DMS153 treated with DMSO at 0.1 percent for 48 hours (cell line): Measurements from ENCODE around the gene MROH2A.

ENCODE experiments used
- DNase-seq: peaks from one replicate; lab custom pipeline; 2025; ENCODE audit not compliant: unreplicated experiment; lab: John Stamatoyannopoulos, UW

The MROH2A gene

DNA sequence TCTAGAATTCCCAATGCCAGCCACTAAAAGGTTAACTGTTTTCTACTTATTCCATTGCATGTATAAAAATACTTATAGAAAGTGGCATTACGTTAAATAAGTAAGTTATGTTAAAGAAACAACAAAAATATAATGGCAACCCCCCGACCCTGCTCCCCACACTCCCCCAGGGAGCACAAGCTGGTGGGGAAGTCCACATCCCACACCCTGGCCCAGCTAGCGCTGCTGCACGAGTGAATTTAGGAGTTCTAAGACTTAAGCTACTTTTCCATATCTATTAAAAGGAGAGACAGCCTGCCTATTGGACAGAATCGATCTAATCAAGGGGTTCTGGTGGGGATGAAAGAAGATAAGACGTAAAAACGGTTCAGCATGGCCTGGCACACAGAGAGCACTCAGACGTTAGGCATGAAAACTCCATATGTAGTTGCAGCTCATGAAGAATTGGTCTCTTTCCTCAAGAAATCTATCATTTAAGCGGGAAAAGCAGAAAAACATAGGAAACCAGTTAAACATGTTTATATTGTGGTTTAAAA lies 59.6 kb downstream of the MROH2A start:
- no peak for DNase-seq

DNA sequence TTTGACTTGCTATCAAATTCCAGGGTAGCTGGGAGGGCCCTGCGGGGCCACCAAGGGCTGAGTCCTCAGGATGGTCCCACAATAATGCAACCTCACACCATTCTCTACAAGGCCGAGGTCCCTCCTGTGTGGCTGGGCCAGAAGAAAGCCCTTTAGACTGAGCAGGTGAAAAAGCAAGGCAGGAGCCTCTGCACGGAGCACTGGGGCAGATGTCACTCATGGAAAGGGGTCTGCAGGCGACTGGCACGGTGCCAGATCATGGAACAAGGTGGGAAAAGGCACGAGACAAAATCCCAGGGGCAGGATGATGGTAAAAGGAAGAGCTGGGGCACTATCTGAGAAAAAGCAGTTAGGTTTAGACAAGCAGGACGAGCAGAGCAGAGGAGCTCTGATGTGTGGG lies 60.1 kb downstream of the MROH2A start:
- DNase-seq: no peak

DNA sequence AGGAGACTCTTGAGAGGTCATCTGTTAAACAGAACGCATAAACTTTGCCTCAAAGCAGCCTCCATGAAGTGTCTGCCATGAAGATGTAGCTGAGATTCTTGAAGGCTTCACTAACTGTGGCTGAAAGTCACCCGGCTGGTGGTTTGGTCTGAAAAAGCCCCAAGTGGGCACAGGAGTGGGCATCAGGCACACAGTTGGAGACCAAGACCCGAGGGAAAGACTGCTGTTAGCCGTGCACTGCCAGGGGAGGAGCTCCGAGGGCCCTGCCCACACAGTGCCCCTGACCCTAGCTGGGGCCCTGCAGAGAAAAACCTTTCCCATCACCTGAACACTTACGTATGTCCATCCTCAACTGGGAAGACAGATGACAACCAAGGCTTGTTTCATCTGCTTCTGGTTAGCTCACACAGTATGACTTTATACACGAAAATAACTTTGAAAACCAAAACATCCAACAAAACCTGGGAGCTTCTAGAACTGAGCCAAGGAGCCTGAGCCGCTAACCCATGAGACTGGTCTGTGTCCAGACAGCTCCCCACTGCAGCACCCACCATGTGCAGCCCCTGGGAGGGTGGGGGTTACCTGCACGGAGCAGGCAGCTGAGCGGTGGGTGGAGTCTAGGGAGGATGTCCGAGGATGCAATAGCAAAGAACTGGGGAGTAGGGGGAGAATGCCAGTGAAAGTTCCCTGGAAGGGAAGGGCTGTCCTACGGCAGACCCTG lies 60.8 kb downstream of the MROH2A start:
- DNase-seq: no peak

DNA sequence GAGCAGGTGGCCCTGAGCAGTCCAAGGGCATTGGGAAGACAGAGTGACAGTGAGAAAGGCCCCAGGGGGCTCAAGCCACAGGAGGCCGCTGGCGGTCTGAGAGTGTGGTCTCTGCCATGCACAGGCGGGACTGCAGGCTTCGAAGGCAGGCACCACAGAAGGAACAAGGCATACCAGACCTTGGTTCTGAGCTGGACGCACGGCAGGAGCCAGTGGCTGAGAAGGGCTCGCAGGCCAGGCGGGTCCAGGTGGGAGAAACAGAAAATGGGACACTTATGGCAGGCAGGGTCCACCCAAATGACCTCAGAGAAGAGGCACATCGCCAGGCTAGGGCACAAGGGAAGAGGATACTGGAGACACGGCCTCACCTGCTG lies 61.3 kb downstream of the MROH2A start:
- DNase-seq: no peak

DNA sequence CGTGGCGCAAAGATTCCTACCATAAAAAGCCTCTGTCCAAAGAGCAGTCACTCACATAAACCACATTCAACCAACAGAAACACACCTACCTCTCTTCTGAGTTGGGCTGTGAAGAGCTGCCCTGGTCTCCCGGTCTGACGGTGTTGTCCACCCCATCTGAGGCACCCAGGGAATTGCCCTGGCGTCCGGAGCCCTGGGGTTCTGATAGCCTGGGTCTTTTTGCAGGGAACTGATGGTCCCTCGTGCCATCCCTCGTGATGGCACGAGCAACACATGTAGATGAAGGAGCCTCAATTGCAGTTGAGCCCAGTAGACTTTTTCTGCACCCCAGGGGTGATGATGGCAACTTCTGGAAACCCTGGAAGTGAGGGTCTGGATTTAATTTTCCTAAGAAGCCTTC lies 62.4 kb downstream of the MROH2A start:
- DNase-seq: no peak

DNA sequence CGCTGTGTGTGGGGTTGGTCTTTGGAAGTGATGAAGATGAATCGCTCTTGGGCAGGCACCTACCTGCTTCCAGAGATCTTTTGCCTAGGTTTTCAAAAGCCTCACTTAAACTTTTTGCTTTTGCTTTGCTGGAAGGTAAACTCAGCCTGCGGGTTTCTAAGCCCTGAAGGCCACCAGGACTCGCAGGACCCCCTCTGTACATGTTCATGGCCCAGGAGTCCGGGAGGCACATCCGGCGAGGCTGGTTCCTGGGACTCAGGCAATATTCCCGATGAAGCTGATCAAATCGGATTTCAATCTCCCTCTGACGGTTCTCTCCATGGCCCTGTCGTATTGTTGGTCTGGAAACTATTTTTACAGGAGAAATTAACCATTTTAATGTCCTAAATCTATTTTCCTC lies 63.1 kb downstream of the MROH2A start:
- DNase-seq: no peak

DNA sequence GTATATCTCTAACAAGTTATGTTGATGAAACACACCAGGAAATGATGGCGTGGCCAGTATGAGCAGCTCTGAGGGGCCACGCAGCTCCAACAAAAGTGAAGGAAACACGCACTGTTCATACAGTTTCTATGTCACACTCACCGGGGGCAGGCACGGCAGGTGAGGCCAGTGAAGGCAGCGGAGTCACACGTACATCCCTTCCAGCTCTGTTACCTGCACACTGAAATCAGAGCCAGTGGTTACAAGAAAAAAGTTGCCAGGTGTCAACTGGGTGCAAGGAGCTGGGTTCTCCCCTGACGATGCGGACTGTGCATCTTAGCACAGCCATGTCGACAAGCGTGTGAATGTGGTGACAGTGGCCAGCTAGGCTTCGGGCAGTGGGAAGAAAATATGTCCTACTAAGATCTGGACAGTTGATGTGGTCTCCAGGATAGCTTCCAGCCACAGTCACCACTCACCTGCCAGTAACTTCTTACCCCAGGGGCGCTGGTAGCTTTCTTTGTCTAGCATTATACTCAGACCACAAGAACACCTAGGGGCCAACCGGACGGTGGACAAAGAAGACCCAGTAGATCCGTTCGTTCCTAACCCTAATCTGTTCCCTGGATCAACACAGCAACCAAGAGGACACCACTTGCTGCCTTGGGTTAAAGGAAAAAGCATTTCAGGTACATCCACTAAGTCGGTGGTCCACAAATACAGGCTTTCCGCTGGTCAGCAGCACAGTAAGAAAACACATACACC lies 66.1 kb downstream of the MROH2A start:
- DNase-seq: no peak

DNA sequence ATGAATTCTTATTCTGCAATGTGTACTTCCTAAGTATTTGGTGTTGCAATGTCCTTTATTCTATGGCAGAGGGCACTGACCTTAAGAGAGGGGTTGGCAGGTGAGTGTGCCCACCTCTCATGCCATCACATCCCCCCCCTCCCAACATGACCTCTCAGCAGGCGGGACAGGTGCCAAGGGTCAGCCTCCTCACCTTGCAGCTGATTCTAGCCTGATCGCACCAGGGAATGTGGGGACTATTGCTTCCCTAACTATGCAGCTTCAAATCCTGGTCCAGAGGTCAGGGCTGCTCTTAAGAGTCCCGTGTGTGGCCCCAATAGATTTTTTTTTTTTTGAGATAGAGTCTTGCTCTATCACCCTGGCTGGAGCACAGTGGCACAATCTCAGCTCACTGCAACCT lies 66.7 kb downstream of the MROH2A start:
- no peak for DNase-seq

DNA sequence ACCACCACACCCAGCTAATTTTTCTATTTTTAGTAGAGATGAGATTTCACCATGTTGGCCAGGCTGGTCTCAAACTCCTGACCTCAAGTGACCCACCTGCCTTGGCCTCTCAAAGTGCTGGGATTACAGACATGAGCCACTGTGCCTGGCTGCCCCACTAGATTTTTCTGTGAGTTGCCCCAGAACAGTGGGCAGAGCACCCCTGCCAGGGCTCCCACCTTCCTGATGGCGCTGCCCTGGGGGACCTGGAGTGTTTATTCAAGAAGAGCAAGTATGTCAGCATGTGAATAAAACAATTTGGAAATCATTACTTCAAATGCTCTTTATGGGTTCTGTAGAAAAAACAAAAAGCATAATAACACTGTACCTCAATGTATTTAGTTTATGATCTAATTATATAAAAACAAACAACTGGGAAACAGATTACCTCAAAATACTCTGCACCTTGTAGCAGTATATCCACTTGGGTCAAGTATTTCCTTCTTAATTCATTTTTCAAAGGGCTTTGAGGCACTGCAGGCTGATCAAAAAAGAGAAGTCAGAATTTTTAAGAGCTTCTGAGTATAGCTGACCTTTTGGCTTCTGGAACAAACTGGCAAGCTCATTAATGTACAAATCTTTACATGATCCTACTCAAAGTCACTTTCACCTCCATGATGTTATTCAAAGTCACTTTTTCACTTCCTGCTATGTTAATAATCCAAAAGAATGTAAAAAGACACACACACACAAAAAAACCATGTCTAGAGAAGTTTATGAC lies 67.4 kb downstream of the MROH2A start:
- DNase-seq: no peak

DNA sequence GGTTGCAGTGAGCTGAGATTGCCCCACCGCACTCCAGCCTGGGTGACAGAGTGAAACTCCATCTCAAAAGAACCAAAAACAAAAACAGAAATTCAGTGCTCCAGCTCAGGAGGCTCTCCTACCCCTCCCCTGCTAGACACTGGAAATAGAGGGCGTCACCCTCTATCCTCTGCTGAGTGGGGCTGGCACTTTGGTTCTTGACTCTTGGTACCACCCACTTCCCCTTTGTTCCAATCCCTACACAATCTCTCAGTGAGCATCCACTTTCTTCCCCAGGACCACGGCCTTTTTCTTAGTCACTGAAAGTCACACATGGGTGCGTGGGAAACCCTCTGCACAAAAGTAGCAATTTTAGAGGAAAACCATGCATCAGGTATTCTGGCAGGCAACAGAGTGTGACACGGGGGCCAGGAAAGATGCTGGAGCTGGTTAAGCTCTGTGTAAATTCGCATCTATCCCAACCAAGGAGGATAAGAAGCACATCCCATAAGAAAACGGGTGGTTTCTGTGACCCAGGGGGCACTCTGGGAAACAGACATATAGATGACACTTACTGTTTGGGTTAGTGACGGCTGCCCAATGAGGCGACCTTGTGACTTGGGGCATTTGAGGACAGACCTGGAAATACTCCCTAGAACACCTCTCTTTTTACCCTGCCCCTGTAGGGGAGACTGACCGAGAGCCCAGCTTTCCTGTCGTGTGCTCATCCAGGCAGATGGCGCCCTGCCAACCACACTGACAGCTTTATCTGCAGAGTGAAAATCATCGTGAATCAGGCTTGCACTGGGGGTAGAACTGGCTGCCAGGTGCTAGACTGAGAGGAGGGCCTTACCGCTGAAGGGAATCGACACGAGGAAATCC lies 68.5 kb downstream of the MROH2A start:
- DNase-seq: no peak

DNA sequence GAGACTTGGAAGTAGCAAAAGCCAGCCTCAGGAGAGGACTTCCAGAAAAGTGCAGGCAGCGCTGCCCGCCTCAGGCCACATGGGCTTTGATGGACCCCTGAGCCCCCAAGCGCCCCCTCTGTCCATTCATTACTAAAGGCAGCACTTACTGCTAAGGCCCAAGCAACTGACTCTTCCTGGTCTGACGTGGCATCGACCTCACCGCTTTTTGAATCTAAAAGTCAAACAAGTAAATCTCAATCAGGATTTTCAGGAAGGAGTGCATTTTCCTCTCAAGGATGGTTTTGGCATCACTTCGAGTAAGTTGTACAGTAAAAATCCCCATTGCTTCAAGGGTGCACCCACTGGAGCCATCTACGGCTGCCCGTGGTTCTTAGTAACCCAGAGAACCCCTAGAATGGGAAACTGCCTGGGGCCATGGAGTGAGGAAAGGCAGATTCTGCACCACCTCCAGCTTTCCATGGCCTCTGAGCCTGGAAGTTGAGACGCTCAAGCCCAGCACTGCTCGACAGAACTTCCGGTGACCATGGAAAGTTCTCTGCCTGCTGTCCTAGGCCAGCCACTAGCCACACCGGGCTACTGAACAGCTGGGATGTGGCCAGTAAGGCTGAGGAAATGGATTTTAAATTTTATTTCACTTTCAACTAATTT lies 69.2 kb downstream of the MROH2A start:
- DNase-seq: no peak

DNA sequence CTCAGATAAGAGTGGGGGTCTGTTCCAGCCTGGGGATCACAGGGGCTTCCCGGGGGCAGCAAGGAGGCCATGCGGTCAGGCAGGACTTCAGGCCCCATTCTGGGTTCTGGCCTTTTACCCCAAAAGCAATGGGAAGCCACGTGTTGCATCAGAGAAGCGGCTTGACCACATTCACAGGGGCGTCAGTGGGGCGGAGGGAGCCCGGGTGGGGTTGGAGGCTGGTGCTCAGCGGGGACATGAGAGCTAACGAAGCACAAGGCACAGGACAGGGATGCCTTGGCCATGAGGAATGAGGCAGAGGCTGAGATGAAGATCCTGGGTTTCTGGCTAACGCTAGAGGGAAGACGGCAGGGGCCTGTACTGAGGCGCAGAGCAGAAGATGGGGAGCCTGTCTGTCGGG lies 70.1 kb downstream of the MROH2A start:
- DNase-seq: no peak

DNA sequence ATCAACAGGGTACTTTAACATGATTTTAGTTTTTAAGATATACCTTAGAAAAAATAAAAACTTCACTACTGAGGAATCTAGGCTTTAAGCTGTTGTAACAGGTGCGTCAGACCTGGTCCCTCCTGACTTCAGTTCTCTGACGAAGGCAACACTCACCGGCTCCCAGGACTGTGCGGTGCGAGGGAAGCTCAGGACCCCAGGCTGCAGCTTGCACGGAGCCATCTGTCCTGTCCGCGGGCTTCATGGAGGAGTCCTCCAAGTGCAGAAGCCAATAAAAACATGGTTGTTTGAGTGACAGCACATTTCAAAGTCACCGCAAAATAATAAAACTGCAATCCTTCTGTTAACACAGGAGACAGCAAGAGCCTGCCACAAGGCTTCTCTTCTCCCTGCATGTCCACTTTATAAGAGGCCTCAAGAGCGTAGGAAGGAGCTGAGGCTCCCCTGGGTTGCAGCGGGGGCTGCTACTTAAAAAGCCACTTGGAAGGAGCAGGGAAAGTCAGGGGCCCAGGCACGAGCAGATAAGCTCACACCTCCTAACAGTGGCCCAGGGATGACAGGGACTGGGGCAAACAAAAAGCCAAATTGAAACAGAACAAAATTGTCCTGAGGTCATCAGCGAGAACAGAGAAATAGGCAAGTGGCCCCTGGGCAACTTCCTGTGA lies 71.6 kb downstream of the MROH2A start:
- DNase-seq: no peak

DNA sequence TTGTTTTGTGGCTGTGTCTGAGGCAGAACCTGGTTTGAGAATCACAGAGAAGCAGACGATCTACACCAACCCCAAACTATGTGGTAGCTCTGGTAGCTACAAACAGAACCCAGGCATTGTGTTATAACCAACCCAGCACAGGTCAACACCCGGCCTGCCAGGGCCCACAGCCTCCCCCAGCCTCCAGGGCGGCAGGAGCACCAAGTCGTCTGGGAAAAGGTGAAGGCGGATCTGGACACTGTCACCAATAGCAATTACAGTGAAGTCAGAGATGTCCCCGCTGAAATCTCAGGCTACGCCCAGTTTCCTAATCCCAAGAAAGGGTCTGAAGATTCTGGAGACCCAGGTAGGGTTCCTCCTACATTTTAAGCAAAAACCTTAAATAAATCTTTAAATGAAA lies 72.6 kb downstream of the MROH2A start:
- DNase-seq: no peak

DNA sequence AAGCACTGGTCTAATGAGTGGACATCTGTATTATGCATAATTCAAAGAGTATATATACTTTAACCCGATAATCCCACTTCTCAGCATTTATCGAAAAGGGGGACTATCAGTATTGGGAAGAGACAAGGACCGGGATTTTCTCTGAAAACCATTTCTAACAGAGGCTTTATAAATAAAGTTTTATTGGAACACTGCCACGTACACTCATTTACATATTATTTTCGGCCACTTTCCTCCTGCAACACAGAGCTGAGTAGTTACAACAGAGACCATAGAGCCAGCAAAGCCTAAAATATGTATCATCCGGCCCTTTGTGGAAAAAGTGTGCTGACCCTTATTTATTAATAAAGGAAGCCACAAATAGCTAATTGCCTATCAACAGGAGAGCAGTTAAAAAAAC lies 73.0 kb downstream of the MROH2A start:
- no peak for DNase-seq

DNA sequence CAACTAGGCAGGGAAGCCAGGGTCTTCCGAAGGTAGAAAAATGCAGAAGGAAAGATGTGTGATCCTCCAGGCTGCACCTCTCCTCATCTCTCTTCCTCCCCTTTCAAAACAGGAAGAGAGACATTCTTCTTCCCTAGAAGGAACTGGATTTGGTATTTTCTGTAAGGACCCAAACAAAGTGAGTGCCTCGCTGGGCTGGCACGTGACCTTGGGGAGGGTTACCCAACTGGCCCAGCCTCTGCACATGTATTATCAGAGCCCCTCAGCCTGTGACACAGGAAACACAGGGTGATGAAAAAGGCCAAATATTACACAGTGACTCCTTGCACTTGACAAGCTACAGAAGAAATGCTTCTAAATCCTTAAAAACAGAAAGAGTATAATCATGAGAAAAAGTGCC lies 73.9 kb downstream of the MROH2A start:
- no peak for DNase-seq

DNA sequence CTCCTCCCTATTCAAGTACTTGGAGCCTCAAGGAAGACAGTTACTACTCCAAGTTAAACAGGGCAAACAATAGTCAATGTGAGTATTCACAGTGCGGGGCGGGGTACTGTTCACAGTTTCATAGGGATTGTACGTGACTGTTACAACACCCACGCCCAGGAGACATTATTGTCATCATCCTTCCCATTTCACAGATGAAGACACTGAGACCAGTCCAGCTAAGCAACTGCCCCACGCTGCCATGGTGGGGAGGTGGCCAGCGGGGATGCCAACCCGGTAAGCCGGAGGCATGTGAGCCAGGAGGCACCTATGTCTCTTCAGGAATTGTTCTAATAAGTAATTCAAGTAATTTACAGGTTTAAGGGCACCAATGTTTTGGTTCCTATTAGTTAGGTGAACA lies 75.2 kb downstream of the MROH2A start:
- DNase-seq: no peak

DNA sequence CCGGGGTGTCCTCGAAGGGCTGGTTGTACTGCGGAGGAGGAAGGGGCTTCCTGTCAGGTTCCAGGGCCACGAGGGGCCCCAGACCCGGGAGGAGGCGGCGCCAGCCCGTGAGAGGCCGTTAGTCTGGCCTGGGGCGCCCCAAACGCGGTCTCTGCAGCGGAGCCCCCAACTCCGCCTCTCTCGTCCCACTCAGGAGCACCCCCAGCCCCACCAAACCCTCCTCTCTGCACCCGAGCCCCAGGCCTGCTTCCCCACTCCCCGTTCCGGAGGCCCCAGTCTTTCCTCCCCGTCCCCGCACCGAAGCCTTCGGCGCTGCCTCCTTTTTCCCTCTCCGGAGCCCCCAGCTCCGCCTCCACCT lies 75.7 kb downstream of the MROH2A start:
- DNase-seq: no peak

DNA sequence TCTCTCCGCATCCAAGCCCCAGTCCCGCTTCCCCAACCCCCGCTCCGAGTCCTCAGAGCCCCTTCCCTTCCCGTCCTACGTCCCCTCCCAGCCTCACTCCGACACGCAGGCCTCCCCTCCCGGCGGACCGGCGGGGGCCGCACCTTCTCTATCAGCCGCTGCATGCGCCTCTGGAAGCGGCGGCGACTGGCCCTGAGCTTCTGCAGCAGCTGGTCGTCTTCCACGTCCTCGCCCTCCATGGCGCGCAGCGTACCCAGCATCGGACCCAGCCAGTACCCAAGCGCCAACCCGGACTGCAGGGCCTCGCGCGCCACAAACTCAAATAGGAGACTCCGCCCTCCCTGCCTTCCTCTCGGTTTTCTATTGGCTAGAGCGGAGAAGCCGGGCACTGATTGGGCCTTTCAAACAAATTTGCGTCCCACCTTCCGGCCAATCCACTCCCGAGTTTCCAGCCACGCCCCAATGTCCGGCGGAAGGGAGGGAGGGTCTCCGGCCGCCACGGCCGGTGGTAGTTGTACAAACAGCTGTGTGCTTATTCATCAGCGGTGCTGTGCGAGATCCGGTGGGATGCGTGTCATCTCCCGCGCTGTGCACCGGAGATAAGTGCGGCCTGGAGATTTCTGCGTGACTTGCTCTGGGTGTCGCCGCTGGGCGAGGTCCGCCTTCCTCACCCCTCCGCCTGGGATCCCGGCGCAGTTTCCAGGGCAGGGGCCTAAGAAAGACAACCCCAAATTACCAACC lies 76.3 kb downstream of the MROH2A start, which contains the start of gene HJURP:
Gene HJURP (minus strand): TSS at position 295 of the 741 bp plus-strand sequence. CDS start 35 bp downstream, at position 260.
- DNase-seq: peak; percentile 93
